ENCODE data around the gene ABCD4.
"Not testable (repeated sequence)": the region's sequence is repeated elsewhere in the genome, so short reads cannot be mapped to it uniquely, and the experiment has no call there.

The ABCD4 gene

GRCh38 chr14:74302634-74303569 lies at the start of gene ABCD4:
Gene ABCD4 (minus strand): TSS chr14:74302934. CDS start chr14:74302912, 22 bp downstream.
- DNase-seq (ENCODE audit: low spot score) = peak; percentile 90

- no peak for DNase-seq (ENCODE audit: low spot score)
These were observed 48.2 kb upstream of the ABCD4 start for GRCh38 chr14:74350928-74351323.

- no peak for DNase-seq (ENCODE audit: low spot score)
These were observed 47.6 kb upstream of the ABCD4 start for GRCh38 chr14:74350211-74350927.

DNA sequence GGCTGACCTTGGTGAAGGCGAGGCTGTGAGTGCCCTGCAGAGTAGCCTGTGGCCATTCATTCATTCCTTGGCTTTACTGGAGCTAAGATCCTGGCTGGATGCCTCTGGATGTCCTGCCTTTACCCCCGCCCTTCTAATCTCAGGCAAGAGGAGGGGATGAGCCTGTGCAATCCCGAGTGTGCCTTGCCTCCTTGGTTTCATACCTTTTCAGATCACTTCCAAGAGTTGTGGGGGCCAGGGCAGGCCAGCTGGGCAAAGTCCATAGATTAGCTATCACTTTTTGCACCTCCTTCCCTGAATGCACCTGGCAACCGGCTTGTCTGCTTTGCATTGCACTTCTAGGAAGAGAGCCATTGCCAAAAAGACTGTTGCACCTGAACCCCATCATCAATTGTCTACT lies 47.0 kb upstream of the ABCD4 start:
- no peak for DNase-seq (ENCODE audit: low spot score)

GRCh38 chr14:74348735-74349463 lies 46.2 kb upstream of the ABCD4 start:
- DNase-seq (ENCODE audit: low spot score) = no peak

- no peak for DNase-seq (ENCODE audit: low spot score)
These were observed 45.6 kb upstream of the ABCD4 start, which contains the start of gene VRTN for GRCh38 chr14:74348241-74348734. Gene VRTN (plus strand): TSS chr14:74348471. CDS start chr14:74356784, 8,313 bp downstream.

DNA sequence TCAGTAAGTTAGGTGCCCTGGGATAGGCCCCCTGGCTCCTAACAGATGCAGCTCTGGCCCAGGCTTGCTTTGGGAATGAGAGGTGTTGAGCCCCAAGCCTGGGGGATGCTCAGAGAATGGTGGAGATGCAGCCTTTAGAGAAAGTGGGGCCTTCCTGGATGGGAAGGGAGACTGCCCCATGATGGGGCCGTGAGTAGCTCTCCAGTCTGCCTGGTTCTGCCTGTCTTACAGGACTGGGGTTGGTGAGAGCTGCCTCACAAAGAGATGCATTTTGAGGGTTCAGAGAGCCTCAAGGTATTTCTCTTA lies 45.0 kb upstream of the ABCD4 start:
- DNase-seq (ENCODE audit: low spot score) = no peak

- no peak for DNase-seq (ENCODE audit: low spot score)
These were observed 44.5 kb upstream of the ABCD4 start for GRCh38 chr14:74347097-74347794.

DNA sequence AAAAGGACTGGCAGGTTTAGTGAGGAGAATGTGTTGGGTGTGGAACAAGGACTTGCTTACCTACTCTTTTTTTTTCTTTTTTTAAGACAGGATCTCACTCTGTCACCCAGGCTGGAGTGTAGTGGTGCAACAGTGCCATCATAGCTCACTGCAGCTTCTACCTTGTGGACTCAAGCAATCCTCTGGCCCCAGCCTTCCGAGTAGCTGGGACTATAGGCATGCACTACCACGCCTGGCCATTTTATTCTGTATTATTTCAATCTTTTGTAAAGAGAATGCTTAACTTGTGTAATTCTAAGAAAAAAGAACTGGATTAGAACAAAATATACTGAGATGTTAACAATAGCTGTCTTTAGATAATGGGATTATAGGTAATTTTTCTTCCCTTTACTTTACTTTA lies 43.6 kb upstream of the ABCD4 start:
- no peak for DNase-seq (ENCODE audit: low spot score)

DNA sequence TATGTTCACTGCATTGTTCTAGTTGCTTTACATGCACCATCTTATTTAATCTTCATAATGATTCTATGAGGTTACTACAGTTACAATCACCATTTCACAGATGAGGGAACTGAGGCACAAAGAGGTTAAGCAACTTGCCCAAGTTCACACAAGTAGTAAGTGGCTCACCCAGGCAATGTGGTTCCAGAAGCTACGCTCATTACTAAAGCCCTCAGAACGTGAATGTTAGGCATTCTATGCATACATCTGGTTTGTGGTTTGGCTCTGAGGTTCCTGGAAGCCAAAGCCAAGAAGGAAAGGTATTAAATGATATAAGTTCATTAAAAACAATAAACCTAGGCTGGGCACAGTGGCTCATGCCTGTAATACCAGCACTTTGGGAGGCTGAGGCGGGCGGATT lies 31.2 kb upstream of the ABCD4 start:
- no peak for DNase-seq (ENCODE audit: low spot score)

GRCh38 chr14:74329950-74330552 lies 27.3 kb upstream of the ABCD4 start:
- not testable (repeated sequence) for DNase-seq (ENCODE audit: low spot score)

- DNase-seq (ENCODE audit: low spot score) = no peak
These were observed 23.8 kb upstream of the ABCD4 start for GRCh38 chr14:74326369-74327152.

DNA sequence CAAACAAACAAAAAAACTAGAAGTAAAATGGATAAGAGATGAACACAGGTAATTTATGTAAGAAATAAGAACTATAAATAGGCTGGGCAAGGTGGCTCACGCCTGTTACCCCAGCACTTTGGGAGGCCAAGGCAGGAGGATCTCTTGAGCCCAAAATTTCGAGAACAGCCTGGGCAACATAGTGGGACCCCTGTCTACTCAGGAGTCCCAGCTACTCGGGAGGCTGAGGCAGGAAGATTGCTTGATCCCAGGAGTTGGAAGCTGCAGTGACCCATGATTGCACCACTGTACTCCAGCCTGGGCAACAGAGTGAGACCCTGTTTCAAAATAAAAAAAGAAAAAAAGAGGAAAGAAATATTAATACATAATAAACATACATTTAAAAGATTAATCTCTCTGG lies 22.7 kb upstream of the ABCD4 start:
- DNase-seq (ENCODE audit: low spot score) = no peak

- no peak for DNase-seq (ENCODE audit: low spot score)
These were observed 22.2 kb upstream of the ABCD4 start for GRCh38 chr14:74324931-74325361.

- DNase-seq (ENCODE audit: low spot score) = no peak
These were observed 11.8 kb upstream of the ABCD4 start for GRCh38 chr14:74314576-74314975.

DNA sequence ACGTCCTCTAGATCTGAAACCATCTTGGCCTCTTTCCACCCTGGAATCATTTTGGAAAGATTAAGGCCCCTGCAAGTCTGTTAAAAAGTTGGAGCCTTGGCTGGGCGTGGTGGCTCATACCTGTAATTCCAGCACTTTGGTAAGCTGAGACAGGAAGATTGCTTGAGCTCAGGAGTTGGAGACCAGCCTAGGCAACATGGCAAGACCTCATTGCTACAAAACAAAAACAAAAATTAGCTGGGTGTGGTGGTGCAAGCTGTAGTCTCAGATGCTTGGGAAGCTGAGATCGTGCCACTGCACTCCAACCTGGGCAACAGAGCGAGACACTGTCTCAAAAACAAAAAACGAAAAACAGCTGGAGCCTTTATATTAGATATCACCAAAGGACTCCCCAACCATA lies 10.9 kb upstream of the ABCD4 start:
- DNase-seq (ENCODE audit: low spot score) = no peak

GRCh38 chr14:74312161-74312560 lies 9.4 kb upstream of the ABCD4 start:
- no peak for DNase-seq (ENCODE audit: low spot score)

DNA sequence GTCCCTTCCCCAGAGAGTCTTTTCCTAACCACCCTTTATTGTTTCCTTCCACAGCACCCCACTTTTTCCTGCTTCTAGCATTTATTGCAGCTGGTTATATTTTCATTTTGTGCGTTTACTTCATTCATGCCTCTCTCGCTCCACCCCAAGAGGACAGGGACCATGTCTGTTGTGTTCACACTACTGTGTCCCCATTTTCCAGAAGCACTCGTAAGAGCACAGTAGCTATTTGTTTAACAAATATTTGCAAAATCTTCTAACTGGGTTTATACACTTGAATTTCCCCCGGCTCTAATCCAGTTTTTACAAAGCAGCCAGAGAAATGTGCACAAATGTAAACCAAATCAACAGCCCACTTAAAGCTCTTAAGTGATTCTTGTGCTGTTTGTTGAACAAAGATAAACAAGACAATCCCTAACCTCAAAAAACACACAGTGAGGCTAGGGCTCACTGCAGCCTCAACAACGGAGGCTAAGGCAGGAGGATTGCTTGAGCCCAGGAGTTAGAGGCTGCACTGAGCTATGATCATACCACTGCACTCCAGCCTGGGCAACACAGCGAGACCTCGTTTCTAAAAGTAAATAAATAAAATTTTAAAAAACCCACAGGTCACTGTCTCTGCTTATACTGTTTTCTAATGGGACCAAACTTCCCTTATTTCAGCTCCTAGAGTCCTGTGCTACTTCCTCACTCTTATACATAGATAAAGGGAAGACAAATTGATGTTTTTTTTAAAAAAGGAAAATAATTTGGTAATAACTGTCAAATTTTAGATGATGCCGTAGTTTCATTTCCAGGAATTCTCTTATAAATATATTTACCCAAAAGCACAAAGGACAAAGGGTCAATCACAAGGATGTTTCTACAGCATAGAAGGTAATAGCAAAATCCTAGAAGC lies 6.6 kb upstream of the ABCD4 start:
- no peak for DNase-seq (ENCODE audit: low spot score)

- no peak for DNase-seq (ENCODE audit: low spot score)
These were observed 6.0 kb upstream of the ABCD4 start for GRCh38 chr14:74308695-74309094.

Data from hematopoietic multipotent progenitor cell treated with erythropoietin and hydrocortisone succinate and interleukin-3 and kit ligand, for 15 days (in vitro differentiated cells).